Prostate gland (tissue), 2 donors: Measurements from ENCODE around the gene SNCG.
"Not testable (repeated sequence)": the region's sequence is repeated elsewhere in the genome, so short reads cannot be mapped to it uniquely, and the experiment has no call there.

ENCODE experiments used
- CTCF ChIP-seq, 4 experiments: fragments of 200-600 bp in 2 of 4; fragments of 450-650 bp in 2 of 4; sonication (generic) in 2 of 4; IDR thresholded peaks; 1 replicate in 3 of 4; 2 replicates in 1 of 4; pipeline ENCODE4 v1.5.1; 2016 to 2019; ENCODE audit warnings: antibody characterized with exemption in 4 of 4, mild to moderate bottlenecking in 2 of 4, moderate library complexity in 2 of 4
- POLR2A ChIP-seq: fragments of 450-650 bp; IDR thresholded peaks from one replicate; pipeline ENCODE4 v1.6.1; 2016; ENCODE audit warnings: antibody characterized with exemption, mild to moderate bottlenecking
- POLR2AphosphoS5 ChIP-seq: sonication (generic); formaldehyde crosslinking; IDR thresholded peaks from one replicate; pipeline ENCODE4 v1.6.1; 2017; ENCODE audit warnings: antibody characterized with exemption

GRCh38 chr10:87007124-87007523, 48.7 kb downstream of the SNCG start:
- not testable (repeated sequence) for TF ChIP-seq CTCF (IDR thresholded peaks at IDR 0.05); POLR2A; POLR2AphosphoS5
